ENCODE measurements around the gene BBS12. TPM values are rescaled to one million over a fixed set of nuclear protein-coding genes. Genes with fewer than 3 reads are reported as not detected.

BBS12 gene
- total and polyA plus RNA-seq, 4 donors, result 1.6 to 6.7 (median 3.1) TPM

- Histone ChIP-seq H3K27ac (ENCODE audit: low read depth in 1 of 2, low read length in 1 of 2) (no peak overlapping the region), H3K4me1 (ENCODE audit: control insufficient read depth in 5 of 5, insufficient read depth in 5 of 5, low read length in 5 of 5) (peaks cover 0 to 2% (median 0%) of the 10 kb centered on the region in 5 donors), H3K36me3 (ENCODE audit: control insufficient read depth in 4 of 4, insufficient read depth in 4 of 4, low read length in 4 of 4) (no peaks in the 10 kb centered on the region), H3K9me3 (ENCODE audit: control insufficient read depth in 4 of 4, insufficient read depth in 3 of 4, low read length in 3 of 4) (no peaks in the 10 kb centered on the region), H3K4me3 (no peak overlapping the region), H3K9ac (ENCODE audit: insufficient read depth in 1 of 2, low read length in 2 of 2) (no peak overlapping the region), H3K27me3 (ENCODE audit: control insufficient read depth in 3 of 3, insufficient read depth in 3 of 3, low read length in 2 of 3) (no peaks in the 10 kb centered on the region)
- DNase-seq (no peak), ATAC-seq (ENCODE audit: insufficient read depth, low FRiP score) (no peak)
- no peak for TF ChIP-seq CTCF (IDR thresholded peaks at IDR 0.05; ENCODE audit: control extremely low read depth, extremely low read depth)
- WGBS, 2 donors, result 75 to 90% methylated on average over 4 of the region's 4 CpGs
Measured at GRCh38 chr4:122707497-122707896, 25.0 kb upstream of the BBS12 start.

GRCh38 chr4:122709236-122709635 lies 23.3 kb upstream of the BBS12 start:
- no peak for ATAC-seq (ENCODE audit: insufficient read depth, low FRiP score)
- Histone ChIP-seq H3K4me3 (no peak overlapping the region), H3K36me3 (ENCODE audit: control insufficient read depth in 4 of 4, insufficient read depth in 4 of 4, low read length in 4 of 4) (no peaks in the 10 kb centered on the region), H3K27me3 (ENCODE audit: control insufficient read depth in 3 of 3, insufficient read depth in 3 of 3, low read length in 2 of 3) (no peaks in the 10 kb centered on the region), H3K4me1 (ENCODE audit: control insufficient read depth in 5 of 5, insufficient read depth in 5 of 5, low read length in 5 of 5) (peaks cover 0 to 2% (median 0%) of the 10 kb centered on the region in 5 donors), H3K9ac (ENCODE audit: insufficient read depth in 1 of 2, low read length in 2 of 2) (no peak overlapping the region), H3K9me3 (ENCODE audit: control insufficient read depth in 4 of 4, insufficient read depth in 3 of 4, low read length in 3 of 4) (no peaks in the 10 kb centered on the region), H3K27ac (ENCODE audit: low read depth in 1 of 2, low read length in 1 of 2) (no peak overlapping the region)
- TF ChIP-seq CTCF (IDR thresholded peaks at IDR 0.05; ENCODE audit: control extremely low read depth, extremely low read depth), result no peak
- DNase-seq, result no peak

GRCh38 chr4:122710434-122711308 lies 21.8 kb upstream of the BBS12 start:
- Histone ChIP-seq H3K4me3 (no peak overlapping the region), H3K9me3 (ENCODE audit: control insufficient read depth in 4 of 4, insufficient read depth in 3 of 4, low read length in 3 of 4) (no peaks in the 10 kb centered on the region), H3K9ac (ENCODE audit: insufficient read depth in 1 of 2, low read length in 2 of 2) (no peak overlapping the region), H3K4me1 (ENCODE audit: control insufficient read depth in 5 of 5, insufficient read depth in 5 of 5, low read length in 5 of 5) (peaks cover 0 to 2% (median 0%) of the 10 kb centered on the region in 5 donors), H3K36me3 (ENCODE audit: control insufficient read depth in 4 of 4, insufficient read depth in 4 of 4, low read length in 4 of 4) (no peaks in the 10 kb centered on the region), H3K27ac (ENCODE audit: low read depth in 1 of 2, low read length in 1 of 2) (no peak overlapping the region), H3K27me3 (ENCODE audit: control insufficient read depth in 3 of 3, insufficient read depth in 3 of 3, low read length in 2 of 3) (no peaks in the 10 kb centered on the region)
- 67 to 79% methylated on average over 9 of the region's 9 CpGs for WGBS, 2 donors
- no peak for ATAC-seq (ENCODE audit: insufficient read depth, low FRiP score)
- no peak for DNase-seq
- TF ChIP-seq CTCF (IDR thresholded peaks at IDR 0.05; ENCODE audit: control extremely low read depth, extremely low read depth), result no peak
